ENCODE measurements around the gene GNAT1.
"Not testable (repeated sequence)": the region's sequence is repeated elsewhere in the genome, so short reads cannot be mapped to it uniquely, and the experiment has no call there.

Gene GNAT1

DNA sequence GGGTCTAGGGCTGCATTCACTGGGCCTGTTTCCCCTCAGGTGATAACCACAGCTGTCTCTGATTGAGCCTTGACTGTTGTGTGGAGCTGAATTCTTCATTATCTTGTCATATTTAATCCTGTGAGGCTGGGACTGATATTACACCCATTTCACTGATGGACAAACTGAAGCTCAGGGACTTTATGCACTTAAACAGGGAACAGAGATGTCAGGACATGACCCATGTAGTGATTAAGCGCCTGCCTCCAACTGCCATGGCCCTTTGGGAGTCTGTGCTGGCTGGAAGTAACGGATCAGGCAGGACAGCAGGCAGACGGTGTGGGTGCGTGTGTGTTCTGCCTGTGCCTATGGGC is 52.1 kb downstream of the GNAT1 start:
- no peak overlapping the region for H3K4me3 ChIP-seq (replicated peaks in 1 of 2; ENCODE audit: low read depth in 2 of 2, low read length in 2 of 2)
- peak in 1 of 2 donors; percentile 49 for DNase-seq (ENCODE audit: low read depth in 2 of 2)
- TF ChIP-seq, protein P1, sequence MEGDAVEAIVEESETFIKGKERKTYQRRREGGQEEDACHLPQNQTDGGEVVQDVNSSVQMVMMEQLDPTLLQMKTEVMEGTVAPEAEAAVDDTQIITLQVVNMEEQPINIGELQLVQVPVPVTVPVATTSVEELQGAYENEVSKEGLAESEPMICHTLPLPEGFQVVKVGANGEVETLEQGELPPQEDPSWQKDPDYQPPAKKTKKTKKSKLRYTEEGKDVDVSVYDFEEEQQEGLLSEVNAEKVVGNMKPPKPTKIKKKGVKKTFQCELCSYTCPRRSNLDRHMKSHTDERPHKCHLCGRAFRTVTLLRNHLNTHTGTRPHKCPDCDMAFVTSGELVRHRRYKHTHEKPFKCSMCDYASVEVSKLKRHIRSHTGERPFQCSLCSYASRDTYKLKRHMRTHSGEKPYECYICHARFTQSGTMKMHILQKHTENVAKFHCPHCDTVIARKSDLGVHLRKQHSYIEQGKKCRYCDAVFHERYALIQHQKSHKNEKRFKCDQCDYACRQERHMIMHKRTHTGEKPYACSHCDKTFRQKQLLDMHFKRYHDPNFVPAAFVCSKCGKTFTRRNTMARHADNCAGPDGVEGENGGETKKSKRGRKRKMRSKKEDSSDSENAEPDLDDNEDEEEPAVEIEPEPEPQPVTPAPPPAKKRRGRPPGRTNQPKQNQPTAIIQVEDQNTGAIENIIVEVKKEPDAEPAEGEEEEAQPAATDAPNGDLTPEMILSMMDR (IDR thresholded peaks at IDR 0.05; ENCODE audit: low read depth, low read length), result no peak

GRCh38 chr3:50244813-50245212 is 53.4 kb downstream of the GNAT1 start:
- DNase-seq (ENCODE audit: low read depth in 2 of 2); H3K4me3 ChIP-seq (replicated peaks in 1 of 2; ENCODE audit: low read depth in 2 of 2, low read length in 2 of 2): not testable (repeated sequence)

GRCh38 chr3:50245251-50245745 is 53.9 kb downstream of the GNAT1 start:
- DNase-seq (ENCODE audit: low read depth in 2 of 2), result no peak
- TF ChIP-seq, protein P1 (IDR thresholded peaks at IDR 0.05; ENCODE audit: low read depth, low read length), result no peak
- peak overlapping the region in 1 of 2 donors; percentile 38 for H3K4me3 ChIP-seq (replicated peaks in 1 of 2; ENCODE audit: low read depth in 2 of 2, low read length in 2 of 2)

DNA sequence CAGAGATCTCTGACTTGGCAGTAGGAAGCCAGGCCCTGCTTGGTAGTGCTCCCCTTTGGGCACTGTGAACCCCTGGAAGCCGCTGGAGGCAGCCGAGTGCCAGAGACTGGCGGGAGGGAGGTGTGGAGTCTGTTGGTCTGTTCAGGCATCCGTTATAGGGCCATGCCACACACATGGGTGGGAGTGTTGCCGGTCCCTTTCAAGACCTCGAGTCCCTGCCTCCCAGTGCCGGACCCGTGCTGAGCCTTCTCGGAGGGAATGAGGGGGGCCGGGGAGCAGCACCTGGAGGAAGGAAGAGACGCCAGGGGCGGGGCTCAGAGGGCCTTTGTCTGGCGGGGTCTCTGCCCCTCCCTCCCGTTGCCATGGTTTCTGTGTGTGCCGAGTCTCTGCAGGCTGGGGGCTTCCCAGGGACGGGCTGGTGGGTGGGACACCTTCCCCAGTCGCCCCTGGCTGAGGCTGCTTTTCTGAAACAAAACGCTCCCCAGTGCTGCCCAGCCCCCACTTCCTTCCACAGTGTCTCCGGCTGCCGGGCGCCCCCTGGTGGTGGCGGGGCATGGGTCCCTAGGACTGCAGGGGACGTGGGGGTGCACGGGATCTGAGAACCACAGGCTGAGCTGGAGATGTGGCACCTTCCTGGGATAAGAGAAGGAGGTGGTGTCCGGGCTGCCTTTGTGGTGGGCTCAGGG is 54.6 kb downstream of the GNAT1 start:
- TF ChIP-seq, protein P1 (IDR thresholded peaks at IDR 0.05; ENCODE audit: low read depth, low read length), result peak; percentile 99
- peak; percentile 90 for DNase-seq (ENCODE audit: low read depth in 2 of 2)
- peak overlapping the region; percentile 29 to 38 for H3K4me3 ChIP-seq (replicated peaks in 1 of 2; ENCODE audit: low read depth in 2 of 2, low read length in 2 of 2)

DNA sequence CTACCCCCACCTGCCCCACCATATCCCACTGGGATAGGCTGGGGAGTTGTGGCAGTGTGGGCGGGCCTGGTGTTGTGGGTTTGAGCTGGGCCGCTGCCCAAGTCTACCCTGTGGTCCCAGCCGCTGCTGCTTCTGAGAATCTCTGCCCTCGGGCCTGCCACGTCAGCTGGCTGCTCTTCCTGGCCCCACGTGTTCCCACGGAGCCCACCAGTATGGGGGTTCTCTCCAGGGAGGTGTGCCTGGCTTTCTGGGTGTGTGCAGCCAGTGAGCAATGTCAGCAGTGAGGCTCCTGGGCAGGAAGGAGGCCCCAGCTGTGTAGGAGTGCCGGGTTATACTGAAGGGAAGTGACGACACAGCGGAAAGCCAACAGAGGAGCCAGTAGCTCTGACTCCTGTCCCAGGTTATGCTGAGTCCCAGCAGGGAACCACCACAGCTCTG is 55.1 kb downstream of the GNAT1 start:
- TF ChIP-seq, protein P1 (IDR thresholded peaks at IDR 0.05; ENCODE audit: low read depth, low read length), result no peak
- peak overlapping the region in 1 of 2 donors; percentile 38 for H3K4me3 ChIP-seq (replicated peaks in 1 of 2; ENCODE audit: low read depth in 2 of 2, low read length in 2 of 2)
- DNase-seq (ENCODE audit: low read depth in 2 of 2), result peak; percentile 87 to 97

Data from cardiac fibroblast (primary cell).